HG02973 (cell line): ENCODE results near the gene SH3BP5.

ENCODE experiments used
- ATAC-seq: cut with Tn5 transposase; IDR thresholded peaks from one replicate; pipeline ENCODE4 v1.9.1; 2021; ENCODE audit warnings: moderate library complexity; ENCODE audit not compliant: unreplicated experiment

The SH3BP5 gene

GRCh38 chr3:15279671-15280402 is 52.5 kb downstream of the SH3BP5 start:
- ATAC-seq = no peak

GRCh38 chr3:15279205-15279604 is 53.2 kb downstream of the SH3BP5 start:
- ATAC-seq = no peak

GRCh38 chr3:15277861-15278500 is 54.4 kb downstream of the SH3BP5 start:
- no peak for ATAC-seq

- ATAC-seq = no peak
These were observed 56.2 kb downstream of the SH3BP5 start for GRCh38 chr3:15276028-15276724.

- ATAC-seq = no peak
These were observed 59.2 kb downstream of the SH3BP5 start for GRCh38 chr3:15273227-15273626.

GRCh38 chr3:15272426-15273196 is 59.8 kb downstream of the SH3BP5 start:
- no peak for ATAC-seq

- ATAC-seq = peak; percentile 59
These were observed 60.5 kb downstream of the SH3BP5 start for GRCh38 chr3:15271785-15272381.

GRCh38 chr3:15271030-15271429 is 61.4 kb downstream of the SH3BP5 start:
- no peak for ATAC-seq

GRCh38 chr3:15269091-15269989 is 63.0 kb downstream of the SH3BP5 start:
- no peak for ATAC-seq

GRCh38 chr3:15268033-15268631 is 64.3 kb downstream of the SH3BP5 start:
- ATAC-seq = no peak

- ATAC-seq = no peak
These were observed 64.9 kb downstream of the SH3BP5 start for GRCh38 chr3:15267502-15267901.

- no peak for ATAC-seq
These were observed 65.6 kb downstream of the SH3BP5 start for GRCh38 chr3:15266510-15267376.

- no peak for ATAC-seq
These were observed 66.5 kb downstream of the SH3BP5 start for GRCh38 chr3:15265655-15266509.

GRCh38 chr3:15264486-15264885 is 67.9 kb downstream of the SH3BP5 start:
- no peak for ATAC-seq

- ATAC-seq = no peak
These were observed 68.5 kb downstream of the SH3BP5 start for GRCh38 chr3:15263926-15264325.

GRCh38 chr3:15263120-15263519 is 69.3 kb downstream of the SH3BP5 start:
- ATAC-seq = no peak

- ATAC-seq = no peak
These were observed 70.4 kb downstream of the SH3BP5 start for GRCh38 chr3:15262021-15262420.

- no peak for ATAC-seq
These were observed 71.1 kb downstream of the SH3BP5 start for GRCh38 chr3:15261274-15261673.
